OCI-LY7 (cell line): ENCODE measurements around the gene RPS6KA5.
"Not testable (repeated sequence)": the region's sequence is repeated elsewhere in the genome, so short reads cannot be mapped to it uniquely, and the experiment has no call there.

ENCODE experiments used
- EZH2phosphoT487 ChIP-seq: fragments of 200-600 bp; sonication (generic); IDR thresholded peaks from 2 replicates; pipeline ENCODE4 v1.6.1; 2018; ENCODE audit warnings: low read depth, borderline replicate concordance, mild to moderate bottlenecking, mixed run types, antibody characterized with exemption, low read length, moderate library complexity, mixed read lengths
- TF ChIP-seq, protein P1 (sequence below): fragments of 200-600 bp; sonication (generic); conservative IDR thresholded peaks from 2 replicates; pipeline ENCODE4 v1.5.1; 2014; ENCODE audit warnings: mild to moderate bottlenecking, antibody characterized with exemption, low read length, moderate library complexity, mixed read lengths

GRCh38 chr14:90856115-90856514 lies 204.3 kb downstream of the RPS6KA5 start:
- TF ChIP-seq, protein P1, sequence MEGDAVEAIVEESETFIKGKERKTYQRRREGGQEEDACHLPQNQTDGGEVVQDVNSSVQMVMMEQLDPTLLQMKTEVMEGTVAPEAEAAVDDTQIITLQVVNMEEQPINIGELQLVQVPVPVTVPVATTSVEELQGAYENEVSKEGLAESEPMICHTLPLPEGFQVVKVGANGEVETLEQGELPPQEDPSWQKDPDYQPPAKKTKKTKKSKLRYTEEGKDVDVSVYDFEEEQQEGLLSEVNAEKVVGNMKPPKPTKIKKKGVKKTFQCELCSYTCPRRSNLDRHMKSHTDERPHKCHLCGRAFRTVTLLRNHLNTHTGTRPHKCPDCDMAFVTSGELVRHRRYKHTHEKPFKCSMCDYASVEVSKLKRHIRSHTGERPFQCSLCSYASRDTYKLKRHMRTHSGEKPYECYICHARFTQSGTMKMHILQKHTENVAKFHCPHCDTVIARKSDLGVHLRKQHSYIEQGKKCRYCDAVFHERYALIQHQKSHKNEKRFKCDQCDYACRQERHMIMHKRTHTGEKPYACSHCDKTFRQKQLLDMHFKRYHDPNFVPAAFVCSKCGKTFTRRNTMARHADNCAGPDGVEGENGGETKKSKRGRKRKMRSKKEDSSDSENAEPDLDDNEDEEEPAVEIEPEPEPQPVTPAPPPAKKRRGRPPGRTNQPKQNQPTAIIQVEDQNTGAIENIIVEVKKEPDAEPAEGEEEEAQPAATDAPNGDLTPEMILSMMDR: not testable (repeated sequence)
- not testable (repeated sequence) for TF ChIP-seq EZH2phosphoT487
